Activated naive CD4-positive, alpha-beta T cell treated with anti-CD3 and anti-CD28 coated beads for 36 hours (primary cell): ENCODE data around the gene GPR21. TPM values are rescaled to one million over a fixed set of nuclear protein-coding genes. Genes with fewer than 3 reads are reported as not detected.
A peak's percentile ranks its signal among the peaks of the same experiment; 100 is the strongest.

Experiments
- CTCF ChIA-PET: fragments of 350-600 bp; sonication (Branson Sonifier 250); formaldehyde crosslinking; loops from one replicate; lab custom pipeline; 2021; ENCODE audit warnings: antibody characterized with exemption; lab: Charles Lee
- DNase-seq: peaks from one replicate; pipeline ENCODE4 v3.0.0-alpha.2; 2020
- H3K27ac Mint-ChIP-seq: one replicate; pipeline ENCODE4 v1.8.0; 2021; ENCODE audit warnings: mild to moderate bottlenecking, mixed read lengths
- H3K27me3 Mint-ChIP-seq: one replicate; pipeline ENCODE4 v1.8.0; 2021; ENCODE audit warnings: low read depth, mixed read lengths
- H3K36me3 Mint-ChIP-seq: one replicate; pipeline ENCODE4 v1.8.0; 2021; ENCODE audit warnings: low read depth, mixed read lengths
- H3K4me1 Mint-ChIP-seq: one replicate; pipeline ENCODE4 v1.8.0; 2021; ENCODE audit warnings: low read depth, mixed read lengths
- H3K4me3 Mint-ChIP-seq: one replicate; pipeline ENCODE4 v1.8.0; 2021; ENCODE audit warnings: mild to moderate bottlenecking, moderate library complexity, mixed read lengths
- H3K9me3 Mint-ChIP-seq: one replicate; pipeline ENCODE4 v1.8.0; 2021; ENCODE audit warnings: mixed read lengths
- intact Hi-C: fragments of 100-400 bp; cut with micrococcal nuclease; formaldehyde crosslinking; loops from one replicate; pipeline ENCODE4 v1.15.1; 2023
- total RNA-seq, 2 experiments: library from RNA; stranded (reverse); gene quantifications; one replicate each; pipeline ENCODE4 v1.2.3, GENCODE V29; 2021

Gene GPR21, protein sequence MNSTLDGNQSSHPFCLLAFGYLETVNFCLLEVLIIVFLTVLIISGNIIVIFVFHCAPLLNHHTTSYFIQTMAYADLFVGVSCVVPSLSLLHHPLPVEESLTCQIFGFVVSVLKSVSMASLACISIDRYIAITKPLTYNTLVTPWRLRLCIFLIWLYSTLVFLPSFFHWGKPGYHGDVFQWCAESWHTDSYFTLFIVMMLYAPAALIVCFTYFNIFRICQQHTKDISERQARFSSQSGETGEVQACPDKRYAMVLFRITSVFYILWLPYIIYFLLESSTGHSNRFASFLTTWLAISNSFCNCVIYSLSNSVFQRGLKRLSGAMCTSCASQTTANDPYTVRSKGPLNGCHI
- total RNA-seq = under 1 TPM; 0.32 to 0.50 TPM

DNA sequence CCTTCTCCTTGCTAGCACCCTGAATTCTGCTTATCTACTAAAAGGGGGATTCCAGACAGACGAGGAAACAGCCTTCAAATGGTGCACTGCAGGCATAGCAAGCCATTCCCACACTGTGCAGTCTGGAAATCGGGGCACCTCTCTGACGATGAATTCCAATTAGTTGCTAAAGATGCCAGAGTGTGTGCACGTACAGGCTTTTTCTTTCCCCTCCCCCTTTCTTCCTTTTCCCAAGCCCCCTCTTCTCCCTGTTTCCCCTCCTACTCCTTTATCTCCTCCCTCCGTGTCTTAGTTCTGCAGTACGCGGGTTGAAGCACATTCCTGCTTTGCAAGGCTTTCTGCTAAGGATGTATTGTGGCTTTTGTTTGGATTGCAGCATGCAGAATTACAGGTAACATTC is at the start of gene GPR21:
Gene GPR21 (plus strand): TSS at position 316 of the 400 bp plus-strand sequence. CDS start 900 bp downstream, outside the sequence.
- Mint-ChIP-seq H3K9me3 (no peaks in the 10 kb centered on the region), H3K27me3 (no peaks in the 10 kb centered on the region), H3K4me1 (peaks cover 6% of the 10 kb centered on the region), H3K27ac (no peak within 1 kb of the TSS), H3K4me3 (no peak within 1 kb of the TSS), H3K36me3 (peaks cover 8% of the 10 kb centered on the region)
- DNase-seq = no peak
- CTCF ChIA-PET = no interaction called here
- intact Hi-C loops = no loop called here

DNA sequence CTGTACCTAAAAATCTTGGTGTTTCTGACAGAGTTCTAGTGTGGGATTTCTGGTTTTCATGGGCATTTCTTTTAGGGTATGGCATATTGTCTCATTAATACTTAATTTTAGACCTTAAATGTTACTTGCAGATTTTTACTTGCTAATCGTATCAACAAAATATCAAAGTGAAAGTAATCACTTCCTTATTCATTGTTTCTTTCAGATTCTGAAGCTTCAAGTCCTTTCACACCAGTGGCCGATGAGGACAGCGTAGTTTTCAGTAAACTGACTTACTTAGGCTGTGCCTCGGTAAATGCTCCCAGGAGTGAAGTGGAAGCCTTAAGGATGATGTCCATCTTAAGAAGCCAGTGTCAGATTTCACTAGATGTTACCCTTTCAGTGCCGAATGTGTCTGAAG is 47.5 kb upstream of the GPR21 start:
- Mint-ChIP-seq H3K4me3 (no peak overlapping the region), H3K36me3 (peaks cover 7% of the 10 kb centered on the region), H3K27me3 (no peaks in the 10 kb centered on the region), H3K4me1 (peaks cover 3% of the 10 kb centered on the region), H3K27ac (no peak overlapping the region), H3K9me3 (no peaks in the 10 kb centered on the region)
- CTCF ChIA-PET = no interaction called here
- DNase-seq = no peak
- intact Hi-C loops = no loop called here

DNA sequence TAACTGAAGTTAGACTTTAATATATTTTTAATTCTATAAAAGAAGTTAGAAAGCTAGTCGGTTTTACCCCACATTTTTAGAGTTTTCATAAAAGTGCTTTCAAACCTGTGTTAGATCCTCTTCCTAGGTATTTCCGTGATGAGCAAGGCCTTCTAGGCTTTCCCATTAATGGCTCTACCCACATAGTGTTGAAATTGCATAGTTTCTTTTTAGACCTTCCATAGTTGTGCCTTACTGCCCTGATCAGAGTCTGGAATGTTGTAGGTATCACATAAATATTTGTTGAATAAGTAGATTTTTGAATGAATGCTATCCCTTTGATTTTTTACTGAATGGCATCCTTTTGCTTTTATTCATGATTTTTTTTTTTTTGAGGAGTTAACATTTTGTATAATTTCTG is 45.3 kb upstream of the GPR21 start:
- Mint-ChIP-seq H3K9me3 (no peaks in the 10 kb centered on the region), H3K27me3 (no peaks in the 10 kb centered on the region), H3K27ac (no peak overlapping the region), H3K4me1 (peaks cover 7% of the 10 kb centered on the region), H3K36me3 (peaks cover 7% of the 10 kb centered on the region), H3K4me3 (no peak overlapping the region)
- no peak for DNase-seq
- CTCF ChIA-PET = no interaction called here
- intact Hi-C loops = loop anchor here (2.0 kb wide), 1 partner anchor 237 kb away; no protein-coding TSS in a partner anchor

DNA sequence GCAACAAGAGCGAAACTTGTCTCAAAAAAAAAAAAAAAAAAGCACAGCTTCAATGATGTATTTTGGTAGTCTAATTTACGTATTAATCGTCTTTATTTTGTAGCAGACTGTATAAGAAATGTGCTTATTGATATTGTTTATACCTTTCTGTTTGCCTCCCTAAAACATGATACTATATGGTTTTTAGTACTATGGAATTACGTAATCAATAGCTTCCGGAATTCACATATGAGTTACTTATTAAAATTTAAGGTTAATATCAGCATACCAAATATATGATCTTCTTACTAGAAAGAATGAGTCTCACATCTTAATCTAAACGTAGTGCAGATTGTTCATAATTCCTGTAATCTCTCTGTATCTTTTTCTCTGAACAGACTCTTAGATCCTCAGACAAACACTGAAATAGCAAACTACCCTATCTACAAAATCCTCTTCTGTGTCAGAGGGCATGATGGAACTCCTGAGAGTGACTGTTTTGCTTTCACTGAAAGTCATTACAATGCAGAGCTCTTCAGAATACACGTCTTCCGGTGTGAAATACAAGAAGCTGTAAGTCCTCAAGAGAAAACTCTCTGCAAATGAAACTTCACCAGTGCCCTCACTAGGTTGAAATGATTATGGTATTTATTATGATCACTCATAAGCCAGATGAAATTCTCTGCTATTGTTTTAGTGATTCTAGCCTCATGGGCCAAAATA is 44.4 kb upstream of the GPR21 start:
- intact Hi-C loops = loop anchor here (2.0 kb wide), 1 partner anchor 236 kb away; no protein-coding TSS in a partner anchor
- Mint-ChIP-seq H3K4me1 (peaks cover 7% of the 10 kb centered on the region), H3K9me3 (no peaks in the 10 kb centered on the region), H3K4me3 (no peak overlapping the region), H3K27me3 (no peaks in the 10 kb centered on the region), H3K27ac (peak overlapping the region; percentile 7), H3K36me3 (peaks cover 7% of the 10 kb centered on the region)
- DNase-seq = no peak
- CTCF ChIA-PET = interaction anchor here (0.7 to 1.0 kb wide), 4 partner anchors 28 to 115 kb away, joined by 3 to 4 read pairs (median 3); no protein-coding TSS in a partner anchor

DNA sequence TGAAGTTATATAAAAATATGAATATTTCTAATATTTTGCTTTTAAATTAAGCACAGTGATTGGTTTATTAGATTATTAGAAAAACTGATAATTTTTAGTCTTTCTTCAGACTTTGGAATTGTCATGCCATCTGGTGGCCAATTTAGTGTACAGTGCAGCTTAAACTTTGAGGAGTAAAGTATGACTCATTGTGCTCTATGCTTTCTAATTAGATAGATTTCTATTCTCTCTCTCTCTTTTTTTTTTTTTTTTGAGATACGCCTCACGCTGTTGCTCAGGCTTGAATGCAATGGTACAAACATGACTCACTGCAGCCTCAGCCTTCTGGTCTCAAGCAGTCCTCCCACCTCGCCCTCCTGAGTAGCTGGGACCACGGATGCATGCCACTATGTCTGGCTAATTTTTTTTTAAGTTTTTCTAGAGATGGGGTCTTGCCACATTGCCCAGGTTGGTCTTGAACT is 42.1 kb upstream of the GPR21 start:
- Mint-ChIP-seq H3K36me3 (peaks cover 4% of the 10 kb centered on the region), H3K27me3 (no peaks in the 10 kb centered on the region), H3K4me1 (peaks cover 7% of the 10 kb centered on the region), H3K4me3 (no peak overlapping the region), H3K27ac (no peak overlapping the region), H3K9me3 (no peaks in the 10 kb centered on the region)
- DNase-seq = peak; percentile 49
- CTCF ChIA-PET = interaction anchor here (0.6 to 1.6 kb wide), 13 partner anchors 46 to 511 kb away, joined by 3 to 6 read pairs (median 4); partner anchors contain the start of genes RABGAP1, ZBTB26 and ZBTB6
- intact Hi-C loops = loop anchor here (1.0 to 10.0 kb wide), 7 partner anchors 49 to 526 kb away; partner anchors contain the start of genes RABGAP1 and RC3H2

DNA sequence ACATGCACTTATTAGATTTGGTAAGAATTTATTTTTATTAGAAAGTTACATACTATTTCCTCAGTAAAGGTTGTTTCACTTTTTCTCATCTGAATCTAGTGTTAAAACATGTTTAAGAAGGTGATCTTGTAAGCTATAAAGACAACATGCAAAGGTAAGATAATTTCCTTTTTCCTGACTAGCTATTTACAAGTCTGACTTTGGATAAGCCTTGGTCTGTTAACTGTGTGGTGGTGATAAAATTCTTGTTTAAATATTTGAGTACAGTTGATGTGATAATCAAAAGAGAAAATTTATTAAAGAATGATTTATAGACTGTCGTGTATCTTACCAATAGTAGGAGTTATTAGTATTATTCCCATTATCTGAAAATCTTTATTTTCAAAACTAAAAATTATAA is 36.9 kb upstream of the GPR21 start:
- Mint-ChIP-seq H3K4me1 (peaks cover 2% of the 10 kb centered on the region), H3K4me3 (no peak overlapping the region), H3K36me3 (peaks cover 21% of the 10 kb centered on the region), H3K9me3 (no peaks in the 10 kb centered on the region), H3K27me3 (no peaks in the 10 kb centered on the region), H3K27ac (no peak overlapping the region)
- intact Hi-C loops = loop anchor here (10.0 kb wide), 2 partner anchors 152 to 502 kb away; no protein-coding TSS in a partner anchor
- CTCF ChIA-PET = no interaction called here
- DNase-seq = no peak

DNA sequence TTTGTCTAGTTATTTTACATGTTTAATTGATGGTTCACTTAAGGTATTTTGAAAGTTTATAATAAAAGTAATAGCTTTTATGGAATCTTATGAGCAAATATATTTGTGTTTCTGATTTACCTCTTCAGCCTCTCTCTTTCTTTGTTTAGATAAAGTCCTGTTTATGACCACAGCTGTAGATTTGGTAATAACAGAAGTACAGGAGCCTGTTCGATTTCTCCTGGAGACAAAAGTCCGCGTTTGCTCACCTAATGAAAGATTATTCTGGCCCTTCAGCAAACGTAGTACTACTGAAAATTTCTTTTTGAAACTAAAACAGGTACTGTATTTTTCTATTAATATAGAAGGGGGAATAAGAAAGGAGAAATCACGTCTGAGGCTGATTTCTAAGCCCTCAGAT is 35.0 kb upstream of the GPR21 start:
- H3K27me3 Mint-ChIP-seq = no peaks in the 10 kb centered on the region
- intact Hi-C loops = loop anchor here (10.0 kb wide), 2 partner anchors 154 to 504 kb away; no protein-coding TSS in a partner anchor
- no peak for DNase-seq
- no peak overlapping the region for H3K27ac Mint-ChIP-seq
- CTCF ChIA-PET = no interaction called here
- no peaks in the 10 kb centered on the region for H3K4me1 Mint-ChIP-seq
- no peaks in the 10 kb centered on the region for H3K9me3 Mint-ChIP-seq
- H3K36me3 Mint-ChIP-seq = peaks cover 21% of the 10 kb centered on the region
- no peak overlapping the region for H3K4me3 Mint-ChIP-seq

DNA sequence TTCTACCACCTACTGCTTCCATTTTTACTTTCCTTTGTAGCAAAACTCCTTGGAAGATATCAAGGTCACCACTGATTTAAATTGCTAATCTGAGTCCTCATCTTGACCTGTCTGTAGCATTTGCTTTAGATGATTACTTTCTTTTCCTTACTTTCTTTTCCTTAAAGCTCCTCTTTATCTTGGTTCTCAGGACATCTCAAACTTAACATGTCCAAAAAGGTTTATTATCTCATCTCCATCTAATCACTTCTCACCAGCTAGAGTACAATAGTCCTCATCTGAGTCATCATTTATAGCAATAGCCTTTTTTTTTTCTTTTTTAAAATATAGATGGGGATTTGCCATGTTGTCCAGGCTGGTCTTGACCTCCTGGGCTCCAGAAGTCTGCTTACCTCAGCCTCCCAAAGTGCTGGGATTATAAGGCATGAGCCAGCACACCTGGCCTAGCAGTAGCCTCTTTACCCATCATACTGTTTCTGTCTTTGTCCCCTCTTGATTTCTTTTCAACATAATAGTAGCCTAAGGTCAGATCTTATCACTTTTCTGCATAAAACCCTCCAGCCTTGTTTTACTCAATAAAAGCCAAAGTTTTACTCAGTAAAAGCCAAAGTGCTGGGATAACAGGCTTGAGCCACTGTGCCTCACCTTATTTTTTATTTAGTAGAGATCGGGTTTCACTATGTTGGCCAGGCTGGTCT is 32.9 kb upstream of the GPR21 start:
- no peak for DNase-seq
- no peaks in the 10 kb centered on the region for H3K27me3 Mint-ChIP-seq
- no peaks in the 10 kb centered on the region for H3K4me1 Mint-ChIP-seq
- CTCF ChIA-PET = no interaction called here
- intact Hi-C loops = no loop called here
- no peak overlapping the region for H3K4me3 Mint-ChIP-seq
- no peaks in the 10 kb centered on the region for H3K9me3 Mint-ChIP-seq
- H3K27ac Mint-ChIP-seq = no peak overlapping the region
- H3K36me3 Mint-ChIP-seq = peaks cover 22% of the 10 kb centered on the region

DNA sequence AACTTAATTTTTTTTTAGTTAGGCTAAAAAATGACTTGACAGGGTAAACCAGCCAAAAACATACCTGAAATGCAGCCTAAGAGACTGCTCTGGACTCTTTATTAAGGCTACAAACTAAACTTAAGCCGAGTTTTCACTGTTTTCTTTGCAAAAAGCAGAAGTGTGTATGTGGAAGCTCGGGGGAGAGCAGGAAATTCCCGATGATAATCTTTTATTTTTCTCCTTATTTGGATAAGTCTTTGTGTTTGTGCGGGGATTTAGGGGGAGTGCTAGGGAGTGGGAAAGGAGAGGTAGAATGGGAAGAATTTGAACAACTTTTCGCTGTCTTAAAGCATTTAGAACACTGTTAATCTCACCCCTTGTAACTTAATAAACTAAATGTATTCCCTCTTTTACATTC is 30.7 kb upstream of the GPR21 start:
- Mint-ChIP-seq H3K36me3 (peaks cover 16% of the 10 kb centered on the region), H3K9me3 (no peaks in the 10 kb centered on the region), H3K27ac (no peak overlapping the region), H3K4me1 (no peaks in the 10 kb centered on the region), H3K27me3 (no peaks in the 10 kb centered on the region), H3K4me3 (no peak overlapping the region)
- intact Hi-C loops = no loop called here
- CTCF ChIA-PET = no interaction called here
- DNase-seq = no peak

DNA sequence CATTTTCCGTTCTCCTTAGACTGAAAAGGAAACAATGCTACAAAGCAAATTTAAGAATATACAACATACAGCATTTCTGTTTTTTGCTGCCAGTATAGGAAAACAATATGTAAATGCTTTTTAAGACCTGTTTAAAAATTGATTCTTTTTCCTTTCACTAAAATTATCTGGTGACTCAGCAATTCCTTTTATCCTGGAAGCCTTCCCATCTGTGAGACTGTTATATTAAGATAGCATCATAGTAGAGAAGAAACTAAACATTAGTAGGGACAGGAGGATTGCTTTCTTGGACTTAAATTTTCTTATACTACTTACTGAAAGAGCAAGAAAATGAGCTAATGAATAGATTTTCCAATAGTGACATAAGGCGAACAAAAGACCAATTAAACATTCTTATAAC is 30.0 kb upstream of the GPR21 start:
- CTCF ChIA-PET = no interaction called here
- intact Hi-C loops = no loop called here
- H3K9me3 Mint-ChIP-seq = no peaks in the 10 kb centered on the region
- no peak overlapping the region for H3K4me3 Mint-ChIP-seq
- DNase-seq = no peak
- H3K27me3 Mint-ChIP-seq = no peaks in the 10 kb centered on the region
- peaks cover 14% of the 10 kb centered on the region for H3K36me3 Mint-ChIP-seq
- H3K27ac Mint-ChIP-seq = no peak overlapping the region
- no peaks in the 10 kb centered on the region for H3K4me1 Mint-ChIP-seq

DNA sequence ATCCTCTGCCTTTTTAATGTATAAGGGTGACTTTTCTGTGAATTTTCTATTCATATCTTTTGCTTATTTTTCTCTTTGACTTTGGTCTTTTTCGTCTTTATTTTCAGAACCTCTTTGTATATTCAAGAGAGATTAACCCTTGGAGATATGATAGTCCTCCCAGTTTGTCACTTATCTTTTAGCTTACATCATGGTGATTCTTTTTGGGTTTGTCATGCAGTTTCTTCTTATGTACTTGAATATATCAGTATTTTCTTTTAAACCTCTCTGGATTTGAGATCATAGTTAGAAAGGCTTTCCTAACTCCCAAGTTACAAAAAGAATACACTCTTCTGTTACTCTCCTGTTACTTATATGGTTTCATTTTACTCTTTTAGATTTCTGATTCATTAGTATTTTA is 27.5 kb upstream of the GPR21 start:
- DNase-seq = no peak
- Mint-ChIP-seq H3K27ac (no peak overlapping the region), H3K27me3 (no peaks in the 10 kb centered on the region), H3K9me3 (no peaks in the 10 kb centered on the region), H3K36me3 (peaks cover 7% of the 10 kb centered on the region), H3K4me3 (no peak overlapping the region), H3K4me1 (no peaks in the 10 kb centered on the region)
- intact Hi-C loops = no loop called here
- CTCF ChIA-PET = no interaction called here

DNA sequence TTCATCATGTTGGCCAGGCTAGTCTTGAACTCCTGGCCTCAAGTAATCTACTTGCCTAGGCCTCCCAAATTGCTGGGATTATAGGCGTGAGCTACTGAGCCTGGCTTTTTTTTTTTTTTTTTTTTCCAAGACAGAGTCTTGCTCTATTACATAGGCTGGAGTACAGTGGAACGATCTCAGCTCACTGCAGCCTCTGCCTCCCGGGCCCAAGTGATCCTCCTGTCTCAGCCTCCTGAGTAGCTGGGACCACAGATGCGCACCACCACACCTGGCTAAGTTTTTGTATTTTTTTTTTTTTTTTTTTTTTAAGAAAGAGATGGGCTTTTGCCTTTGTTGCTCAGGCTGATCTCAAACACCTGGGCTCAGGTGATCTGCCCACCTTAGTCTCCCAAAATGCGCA is 26.2 kb upstream of the GPR21 start:
- H3K4me3 Mint-ChIP-seq = no peak overlapping the region
- intact Hi-C loops = no loop called here
- DNase-seq = no peak
- no peaks in the 10 kb centered on the region for H3K4me1 Mint-ChIP-seq
- CTCF ChIA-PET = no interaction called here
- H3K27me3 Mint-ChIP-seq = no peaks in the 10 kb centered on the region
- H3K36me3 Mint-ChIP-seq = peaks cover 12% of the 10 kb centered on the region
- H3K9me3 Mint-ChIP-seq = no peaks in the 10 kb centered on the region
- no peak overlapping the region for H3K27ac Mint-ChIP-seq
